Spleen (tissue), 11 donors: ENCODE measurements around the gene NUP210. TPM values are rescaled to one million over a fixed set of nuclear protein-coding genes. Genes with fewer than 3 reads are reported as not detected.

Experiments
- DNase-seq: peaks from one replicate; pipeline ENCODE4 v3.0.0-alpha.2; 2020
- H3K27ac ChIP-seq, 8 donors: fragments of 200-600 bp; sonication (generic) in 7 of 8; 1 replicate in 4 of 8; 2 replicates in 4 of 8; pipeline versions ENCODE4 v1.5.0 to v1.8.0; 2016 to 2021; ENCODE audit warnings: inconsistent platforms in 4 of 8, mild to moderate bottlenecking in 4 of 8, moderate library complexity in 1 of 8
- H3K27me3 ChIP-seq, 7 donors: fragments of 200-600 bp; sonication (generic) in 6 of 7; replicated peaks in 1 of 7; 1 replicate in 4 of 7; 2 replicates in 3 of 7; pipeline versions ENCODE4 v1.5.0 to v1.8.0; 2016 to 2021; ENCODE audit warnings: inconsistent platforms in 3 of 7, mild to moderate bottlenecking in 1 of 7
- H3K36me3 ChIP-seq, 6 donors: fragments of 200-600 bp; sonication (generic) in 5 of 6; 1 replicate in 4 of 6; 2 replicates in 2 of 6; pipeline versions ENCODE4 v1.5.0 to v1.8.0; 2016 to 2021; ENCODE audit warnings: inconsistent platforms in 2 of 6
- H3K4me1 ChIP-seq, 6 donors: fragments of 200-600 bp; sonication (generic) in 5 of 6; 1 replicate in 3 of 6; 2 replicates in 3 of 6; pipeline versions ENCODE4 v1.5.0 to v1.8.0; 2016 to 2021; ENCODE audit warnings: inconsistent platforms in 3 of 6
- H3K4me3 ChIP-seq, 8 donors: fragments of 200-600 bp; sonication (generic) in 7 of 8; 1 replicate in 4 of 8; 2 replicates in 4 of 8; pipeline versions ENCODE4 v1.5.0 to v1.8.0; 2016 to 2021; ENCODE audit warnings: inconsistent platforms in 4 of 8, mild to moderate bottlenecking in 4 of 8, moderate library complexity in 2 of 8
- H3K9me3 ChIP-seq, 8 donors: fragments of 200-600 bp; sonication (generic) in 7 of 8; 1 replicate in 4 of 8; 2 replicates in 4 of 8; pipeline versions ENCODE4 v1.5.0 to v1.8.0; 2016 to 2021; ENCODE audit warnings: inconsistent platforms in 4 of 8
- POLR2A ChIP-seq, 3 donors: fragments of 450-650 bp; IDR thresholded peaks; one replicate each; pipeline ENCODE4 v1.5.1; 2017; ENCODE audit warnings: antibody characterized with exemption in 3 of 3, mild to moderate bottlenecking in 1 of 3
- POLR2AphosphoS5 ChIP-seq, 3 donors: sonication (generic); formaldehyde crosslinking; IDR thresholded peaks; one replicate each; pipeline ENCODE4 v1.5.1; 2017; ENCODE audit warnings: antibody characterized with exemption in 3 of 3
- WGBS, 5 donors: extraction: QIAGEN DNeasy Blood & Tissue Kit in 3 of 5; methylation state at CpG; one replicate each; pipeline versions ENCODE4 v1.1.5 to v1.1.7; 2013 to 2018; 5-methylcytosine and 5-hydroxymethylcytosine counted together
- intact Hi-C: fragments of 100-400 bp; cut with DNase I; formaldehyde crosslinking; loops from one replicate; pipeline ENCODE4 v1.15.0; 2023; ENCODE audit warnings: low total_unique reads
- polyA plus RNA-seq, 3 donors: library from polyadenylated mRNA; stranded (reverse); fragments of 200-250 nt; gene quantifications; one replicate each; pipeline ENCODE4 v1.2.1, GENCODE V29; 2013
- total RNA-seq, 7 donors: library from RNA; depleted of rRNA in 3 of 7; stranded (reverse); fragments of >200 nt in 3 of 7; fragmentation: NEBNext Ultra II Directional in 4 of 7; extraction: Animal tissue kit (Norgen Biotek cat#: 25700) in 4 of 7; gene quantifications; one replicate each; pipeline versions ENCODE4 v1.1.0 to v1.2.1, GENCODE V29; 2016 to 2021
- TF ChIP-seq, protein P1 (sequence below), 11 experiments: fragments of 200-600 bp in 7 of 11; fragments of 450-650 bp in 4 of 11; sonication (generic) in 4 of 11; IDR thresholded peaks in 8 of 11; conservative IDR thresholded peaks in 3 of 11; 1 replicate in 7 of 11; 2 replicates in 4 of 11; pipeline versions ENCODE4 v1.4.0 to v1.8.0; 2016 to 2021; ENCODE audit warnings: antibody characterized with exemption in 11 of 11, inconsistent platforms in 4 of 11, mild to moderate bottlenecking in 1 of 11
- donor health status: healthy with polysubstance abuse.
- donor health status: DM: no; HTN: no; CAD: no; lungs with moderate emphysema.
- donor health status: DM: no; HTN: no; CAD: no.
- donor health status: Bipolar disorder and iron deficiency.
- donor health status: healthy.
- donor health status: DM: no; HTN: no; CAD: no.
- donor health status: DM: yes; HTN: yes; CAD: no.

NUP210 gene
- total and polyA plus RNA-seq, 10 donors, result 20.1 to 76.8 (median 58.2) TPM

DNA sequence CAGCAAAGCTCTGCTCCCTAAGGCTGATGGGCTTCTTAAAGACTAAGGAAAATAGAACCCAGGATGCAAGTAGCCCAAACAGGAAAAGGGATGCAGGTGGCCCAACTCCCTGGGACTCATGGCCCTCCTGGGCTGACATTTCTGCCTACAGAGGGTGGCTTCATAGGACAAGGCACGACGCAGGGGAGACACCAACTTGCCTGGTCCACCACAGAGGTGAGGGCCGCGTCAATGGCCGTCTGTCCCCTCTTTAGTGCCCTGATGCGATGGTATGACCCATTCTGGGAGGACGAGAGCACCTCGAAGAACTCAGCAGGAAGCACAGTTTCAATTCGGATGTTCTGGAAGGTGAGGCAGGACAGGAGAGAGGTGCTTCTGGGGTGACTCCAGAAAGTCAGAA lies 44.0 kb downstream of the NUP210 start:
- no peak overlapping the region for H3K27ac ChIP-seq
- TF ChIP-seq POLR2AphosphoS5 (IDR thresholded peaks at IDR 0.05) (no peak), POLR2A (IDR thresholded peaks at IDR 0.05) (no peak)
- TF ChIP-seq, protein P1, sequence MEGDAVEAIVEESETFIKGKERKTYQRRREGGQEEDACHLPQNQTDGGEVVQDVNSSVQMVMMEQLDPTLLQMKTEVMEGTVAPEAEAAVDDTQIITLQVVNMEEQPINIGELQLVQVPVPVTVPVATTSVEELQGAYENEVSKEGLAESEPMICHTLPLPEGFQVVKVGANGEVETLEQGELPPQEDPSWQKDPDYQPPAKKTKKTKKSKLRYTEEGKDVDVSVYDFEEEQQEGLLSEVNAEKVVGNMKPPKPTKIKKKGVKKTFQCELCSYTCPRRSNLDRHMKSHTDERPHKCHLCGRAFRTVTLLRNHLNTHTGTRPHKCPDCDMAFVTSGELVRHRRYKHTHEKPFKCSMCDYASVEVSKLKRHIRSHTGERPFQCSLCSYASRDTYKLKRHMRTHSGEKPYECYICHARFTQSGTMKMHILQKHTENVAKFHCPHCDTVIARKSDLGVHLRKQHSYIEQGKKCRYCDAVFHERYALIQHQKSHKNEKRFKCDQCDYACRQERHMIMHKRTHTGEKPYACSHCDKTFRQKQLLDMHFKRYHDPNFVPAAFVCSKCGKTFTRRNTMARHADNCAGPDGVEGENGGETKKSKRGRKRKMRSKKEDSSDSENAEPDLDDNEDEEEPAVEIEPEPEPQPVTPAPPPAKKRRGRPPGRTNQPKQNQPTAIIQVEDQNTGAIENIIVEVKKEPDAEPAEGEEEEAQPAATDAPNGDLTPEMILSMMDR (IDR thresholded peaks at IDR 0.05 in 8 of 11, conservative IDR thresholded peaks at IDR 0.05 in 3 of 11), result no peak
- intact Hi-C loops, result no loop called here
- no peaks in the 10 kb centered on the region for H3K9me3 ChIP-seq
- 94 to 98% (median 96%) methylated on average over 9 of the region's 9 CpGs for WGBS, 5 donors
- peaks cover 0 to 100% (median 91%) of the 10 kb centered on the region in 6 donors for H3K36me3 ChIP-seq
- no peak overlapping the region for H3K4me3 ChIP-seq
- no peaks in the 10 kb centered on the region for H3K27me3 ChIP-seq
- no peak for DNase-seq
- no peaks in the 10 kb centered on the region for H3K4me1 ChIP-seq

DNA sequence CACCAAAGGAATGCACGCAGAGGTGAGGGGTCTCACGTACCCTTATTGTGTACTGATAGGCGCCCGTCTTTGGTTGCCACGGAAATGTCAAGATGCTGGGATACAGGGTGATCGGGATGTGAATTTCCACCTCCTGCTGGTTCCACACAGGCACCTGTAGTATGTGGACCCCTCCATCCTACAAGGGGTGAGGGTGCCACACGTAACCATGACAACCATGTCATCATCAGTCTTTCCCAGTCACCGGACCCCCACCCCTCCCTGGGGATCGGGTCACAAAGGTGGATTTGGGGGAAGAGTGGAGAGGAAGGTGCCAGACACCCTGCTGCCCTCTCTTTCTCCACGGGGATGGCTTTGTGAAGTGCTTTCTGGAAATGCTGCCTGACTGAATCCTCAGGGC lies 44.7 kb downstream of the NUP210 start:
- intact Hi-C loops, result no loop called here
- peaks cover 0 to 100% (median 93%) of the 10 kb centered on the region in 6 donors for H3K36me3 ChIP-seq
- H3K4me3 ChIP-seq, result no peak overlapping the region
- no peaks in the 10 kb centered on the region for H3K9me3 ChIP-seq
- H3K4me1 ChIP-seq, result no peaks in the 10 kb centered on the region
- TF ChIP-seq, protein P1 (IDR thresholded peaks at IDR 0.05 in 8 of 11, conservative IDR thresholded peaks at IDR 0.05 in 3 of 11), result no peak
- TF ChIP-seq POLR2AphosphoS5 (IDR thresholded peaks at IDR 0.05) (no peak), POLR2A (IDR thresholded peaks at IDR 0.05) (no peak)
- no peak overlapping the region for H3K27ac ChIP-seq
- WGBS, 5 donors, result 88 to 93% (median 92%) methylated on average over 10 of the region's 10 CpGs
- H3K27me3 ChIP-seq, result no peaks in the 10 kb centered on the region
- DNase-seq, result no peak

DNA sequence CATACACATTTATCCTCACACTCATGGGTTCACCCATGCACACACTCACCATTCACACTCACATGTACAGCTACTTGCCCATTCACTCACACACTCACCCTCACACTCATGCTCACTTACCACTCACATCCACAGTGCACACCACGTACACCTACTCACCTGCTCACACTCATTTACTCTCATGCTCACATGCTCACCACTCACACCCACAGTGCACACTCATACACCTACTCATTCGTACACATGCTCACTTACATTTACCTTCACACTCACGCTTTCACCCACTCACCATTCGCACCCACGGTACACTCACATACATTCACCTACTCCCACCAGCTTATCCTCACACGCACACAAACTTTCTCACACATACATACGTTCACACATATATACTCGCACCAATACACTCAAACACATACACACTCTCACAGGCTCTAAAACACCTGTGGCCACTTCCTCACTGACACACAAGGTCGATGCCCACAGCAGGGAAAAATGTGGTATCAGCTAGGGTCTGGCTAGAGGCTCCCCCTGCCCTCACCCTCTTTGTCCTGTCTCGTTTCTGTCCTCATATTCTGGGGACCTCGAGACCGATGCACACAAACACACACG lies 46.0 kb downstream of the NUP210 start:
- TF ChIP-seq POLR2A (IDR thresholded peaks at IDR 0.05) (no peak), POLR2AphosphoS5 (IDR thresholded peaks at IDR 0.05) (no peak)
- TF ChIP-seq, protein P1 (IDR thresholded peaks at IDR 0.05 in 8 of 11, conservative IDR thresholded peaks at IDR 0.05 in 3 of 11), result no peak
- DNase-seq, result no peak
- intact Hi-C loops, result no loop called here
- peaks cover 0 to 100% (median 91%) of the 10 kb centered on the region in 6 donors for H3K36me3 ChIP-seq
- no peaks in the 10 kb centered on the region for H3K9me3 ChIP-seq
- H3K27me3 ChIP-seq, result no peaks in the 10 kb centered on the region
- H3K4me1 ChIP-seq, result no peaks in the 10 kb centered on the region
- no peak overlapping the region for H3K27ac ChIP-seq
- 90 to 96% (median 92%) methylated on average over 13 of the region's 13 CpGs for WGBS, 5 donors
- no peak overlapping the region for H3K4me3 ChIP-seq

GRCh38 chr3:13372656-13373055 lies 47.5 kb downstream of the NUP210 start:
- 92 to 99% (median 96%) methylated on average over 7 to 8 of the region's 8 CpGs for WGBS, 5 donors

More at GRCh38 chr3:13372656-13373055, 47.5 kb downstream of the NUP210 start:
- Histone ChIP-seq H3K4me3 (no peak overlapping the region), H3K9me3 (no peaks in the 10 kb centered on the region), H3K27ac (no peak overlapping the region), H3K36me3 (peaks cover 0 to 100% (median 90%) of the 10 kb centered on the region in 6 donors), H3K27me3 (no peaks in the 10 kb centered on the region), H3K4me1 (no peaks in the 10 kb centered on the region)
- intact Hi-C loops, result no loop called here
- TF ChIP-seq, protein P1 (IDR thresholded peaks at IDR 0.05 in 8 of 11, conservative IDR thresholded peaks at IDR 0.05 in 3 of 11), result no peak
- no peak for TF ChIP-seq POLR2AphosphoS5 (IDR thresholded peaks at IDR 0.05)
- no peak for TF ChIP-seq POLR2A (IDR thresholded peaks at IDR 0.05)
- no peak for DNase-seq
